Mesendoderm (in vitro differentiated cells): ENCODE data around the gene BBS1.

Experiments
- DNase-seq: peaks from one replicate; pipeline ENCODE4 v3.0.0; 2013
- H2AK5ac ChIP-seq: 2 replicates; pipeline ENCODE4 v1.6.1; 2013; ENCODE audit warnings: low read length, inconsistent platforms
- H2BK120ac ChIP-seq: 2 replicates; pipeline ENCODE4 v1.6.1; 2013; ENCODE audit warnings: low read depth, mild to moderate bottlenecking, low read length, moderate library complexity, mixed read lengths
- H2BK15ac ChIP-seq: replicated peaks from 2 replicates; pipeline ENCODE4 v1.6.1; 2013; ENCODE audit warnings: low read depth, mild to moderate bottlenecking, moderate library complexity
- H2BK5ac ChIP-seq: 2 replicates; pipeline ENCODE4 v1.6.1; 2013; ENCODE audit warnings: low read length, inconsistent platforms
- H3K18ac ChIP-seq: 2 replicates; pipeline ENCODE4 v1.6.1; 2013; ENCODE audit warnings: mild to moderate bottlenecking, low read length, mixed read lengths
- H3K23ac ChIP-seq: one replicate; pipeline ENCODE4 v1.6.1; 2013; ENCODE audit warnings: low read length
- H3K27ac ChIP-seq: 2 replicates; pipeline ENCODE4 v1.5.1; 2013; ENCODE audit warnings: low read depth, mild to moderate bottlenecking, inconsistent platforms, low read length, moderate library complexity
- H3K27me3 ChIP-seq: 2 replicates; pipeline ENCODE4 v1.6.1; 2013; ENCODE audit warnings: low read length, control low read depth, mild to moderate bottlenecking, inconsistent platforms; ENCODE audit not compliant: insufficient read depth, poor library complexity
- H3K36me3 ChIP-seq: 2 replicates; pipeline ENCODE4 v1.6.1; 2013; ENCODE audit warnings: low read length, inconsistent platforms; ENCODE audit not compliant: control insufficient read depth, insufficient read depth
- H3K4ac ChIP-seq: one replicate; pipeline ENCODE4 v1.6.1; 2013; ENCODE audit warnings: low read depth, mild to moderate bottlenecking, low read length, moderate library complexity
- H3K4me1 ChIP-seq: 2 replicates; pipeline ENCODE4 v1.6.1; 2013; ENCODE audit warnings: low read depth, low read length, inconsistent platforms; ENCODE audit not compliant: control insufficient read depth
- H3K4me2 ChIP-seq: 2 replicates; pipeline ENCODE4 v1.6.1; 2013; ENCODE audit warnings: low read length
- H3K4me3 ChIP-seq: 2 replicates; pipeline ENCODE4 v1.5.1; 2013; ENCODE audit warnings: mild to moderate bottlenecking, low read length
- H3K56ac ChIP-seq: one replicate; pipeline ENCODE4 v1.6.1; 2013; ENCODE audit warnings: low read length
- H3K79me1 ChIP-seq: 2 replicates; pipeline ENCODE4 v1.6.1; 2013; ENCODE audit warnings: low read length, inconsistent platforms
- H3K79me2 ChIP-seq: 2 replicates; pipeline ENCODE4 v1.6.1; 2013; ENCODE audit warnings: mild to moderate bottlenecking, low read length; ENCODE audit not compliant: control insufficient read depth, insufficient read depth
- H3K9ac ChIP-seq: 2 replicates; pipeline ENCODE4 v1.6.1; 2013; ENCODE audit warnings: low read length, inconsistent platforms
- H4K5ac ChIP-seq: one replicate; pipeline ENCODE4 v1.6.1; 2013; ENCODE audit warnings: low read length
- H4K8ac ChIP-seq: one replicate; pipeline ENCODE4 v1.6.1; 2013; ENCODE audit warnings: low read depth, mild to moderate bottlenecking, control low read depth, low read length, moderate library complexity
- WGBS: extraction: QIAGEN DNeasy Blood & Tissue Kit; methylation state at CpG from one replicate; pipeline ENCODE4 v1.1.7; 2013; ENCODE audit warnings: low lambda C conversion rate, missing lambda C conversion rate; ENCODE audit not compliant: insufficient coverage; ENCODE audit errors: extremely low coverage; 5-methylcytosine and 5-hydroxymethylcytosine counted together

BBS1 gene

DNA sequence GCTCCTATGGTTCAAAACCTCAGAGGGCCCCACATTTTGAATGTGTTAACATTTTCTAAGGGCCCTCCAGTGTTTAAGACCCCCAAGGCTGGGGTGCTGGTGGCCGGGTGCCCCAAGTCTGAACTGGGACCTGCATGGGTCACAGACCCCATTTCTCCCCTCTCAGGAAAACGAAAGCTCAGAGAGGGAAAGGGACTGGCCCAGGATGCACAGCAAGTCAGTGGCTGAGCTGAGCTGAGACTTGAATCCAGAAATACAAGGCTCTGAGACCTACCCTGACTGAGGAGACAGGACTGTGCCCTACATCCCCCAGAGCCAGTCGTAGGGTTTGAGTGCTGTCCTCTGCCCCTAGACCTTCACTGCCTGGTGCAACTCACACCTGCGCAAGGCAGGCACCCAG, 40.5 kb downstream of the BBS1 start:
- Histone ChIP-seq H3K4me1 (no peaks in the 10 kb centered on the region), H2BK15ac (no peak overlapping the region), H3K27me3 (no peaks in the 10 kb centered on the region), H3K36me3 (no peaks in the 10 kb centered on the region), H3K23ac (no peak overlapping the region), H3K9ac (no peak overlapping the region), H4K5ac (no peak overlapping the region), H3K27ac (no peak overlapping the region), H2BK5ac (no peak overlapping the region), H4K8ac (no peak overlapping the region), H3K4me2 (no peak overlapping the region), H3K56ac (no peak overlapping the region), H2AK5ac (no peak overlapping the region), H3K4me3 (no peak overlapping the region), H3K79me2 (no peaks in the 10 kb centered on the region), H3K79me1 (no peaks in the 10 kb centered on the region), H3K18ac (no peak overlapping the region), H3K4ac (no peak overlapping the region), H2BK120ac (no peak overlapping the region)
- WGBS, result no CpG with 5 or more reads among the region's 4 CpGs
- DNase-seq, result no peak

DNA sequence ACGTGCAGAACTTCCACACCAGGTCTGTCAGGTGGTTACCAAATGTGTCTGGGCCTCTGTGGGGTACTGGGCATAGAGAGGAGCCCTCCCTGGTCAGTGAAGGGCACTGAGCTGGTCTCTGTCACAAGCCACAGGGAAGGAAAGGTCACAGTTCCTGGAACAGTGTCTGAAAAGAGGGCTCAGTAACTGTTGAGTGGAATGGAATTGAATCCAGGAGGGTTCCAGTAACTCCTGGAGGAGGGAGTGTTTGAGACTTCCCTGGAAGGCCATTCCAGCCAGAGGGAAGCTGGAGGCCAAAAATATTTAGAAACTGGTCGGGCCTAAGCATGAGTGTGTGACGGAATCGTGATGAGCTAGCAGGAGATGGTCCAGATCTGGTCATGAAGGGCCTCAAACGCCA, 44.2 kb downstream of the BBS1 start:
- Histone ChIP-seq H3K79me1 (no peaks in the 10 kb centered on the region), H3K4me2 (no peak overlapping the region), H3K4me3 (no peak overlapping the region), H3K9ac (no peak overlapping the region), H4K8ac (no peak overlapping the region), H3K79me2 (no peaks in the 10 kb centered on the region), H4K5ac (no peak overlapping the region), H2BK15ac (no peak overlapping the region), H3K36me3 (no peaks in the 10 kb centered on the region), H3K27ac (no peak overlapping the region), H3K27me3 (no peaks in the 10 kb centered on the region), H3K56ac (no peak overlapping the region), H2BK120ac (no peak overlapping the region), H3K4me1 (no peaks in the 10 kb centered on the region), H2AK5ac (no peak overlapping the region), H3K4ac (no peak overlapping the region), H3K23ac (no peak overlapping the region), H2BK5ac (no peak overlapping the region), H3K18ac (no peak overlapping the region)
- no peak for DNase-seq
- no CpG with 5 or more reads among the region's 5 CpGs for WGBS

DNA sequence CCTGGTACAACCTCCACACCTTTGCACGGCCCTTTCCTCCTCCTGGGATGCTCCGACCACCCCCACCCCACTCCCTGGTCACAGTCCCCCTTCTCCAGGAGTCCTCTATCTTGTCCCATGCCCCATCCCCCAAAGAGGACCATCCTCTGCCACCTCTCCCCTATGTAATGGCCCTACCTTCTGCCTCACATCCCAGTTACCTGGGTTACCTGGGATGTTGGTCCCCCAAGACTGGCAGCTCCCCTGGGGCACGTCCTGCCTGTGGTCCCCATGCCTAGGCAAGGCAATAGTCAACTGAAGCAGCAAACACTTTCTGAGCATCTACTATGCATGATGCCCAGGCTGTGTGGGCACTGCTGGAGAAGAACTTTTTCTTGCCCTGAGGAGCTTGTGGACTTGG, 45.0 kb downstream of the BBS1 start:
- H3K23ac ChIP-seq, result no peak overlapping the region
- H3K36me3 ChIP-seq, result no peaks in the 10 kb centered on the region
- H3K9ac ChIP-seq, result no peak overlapping the region
- no peak overlapping the region for H2BK15ac ChIP-seq
- H3K79me1 ChIP-seq, result no peaks in the 10 kb centered on the region
- H3K4me3 ChIP-seq, result no peak overlapping the region
- H3K56ac ChIP-seq, result no peak overlapping the region
- H4K5ac ChIP-seq, result no peak overlapping the region
- no peak overlapping the region for H3K4ac ChIP-seq
- H3K4me2 ChIP-seq, result no peak overlapping the region
- no peak overlapping the region for H3K27ac ChIP-seq
- DNase-seq, result no peak
- no peak overlapping the region for H2BK120ac ChIP-seq
- H3K18ac ChIP-seq, result no peak overlapping the region
- WGBS, result no CpG with 5 or more reads among the region's 3 CpGs
- H2BK5ac ChIP-seq, result no peak overlapping the region
- H4K8ac ChIP-seq, result no peak overlapping the region
- H3K79me2 ChIP-seq, result no peaks in the 10 kb centered on the region
- H3K27me3 ChIP-seq, result no peaks in the 10 kb centered on the region
- no peaks in the 10 kb centered on the region for H3K4me1 ChIP-seq
- no peak overlapping the region for H2AK5ac ChIP-seq

DNA sequence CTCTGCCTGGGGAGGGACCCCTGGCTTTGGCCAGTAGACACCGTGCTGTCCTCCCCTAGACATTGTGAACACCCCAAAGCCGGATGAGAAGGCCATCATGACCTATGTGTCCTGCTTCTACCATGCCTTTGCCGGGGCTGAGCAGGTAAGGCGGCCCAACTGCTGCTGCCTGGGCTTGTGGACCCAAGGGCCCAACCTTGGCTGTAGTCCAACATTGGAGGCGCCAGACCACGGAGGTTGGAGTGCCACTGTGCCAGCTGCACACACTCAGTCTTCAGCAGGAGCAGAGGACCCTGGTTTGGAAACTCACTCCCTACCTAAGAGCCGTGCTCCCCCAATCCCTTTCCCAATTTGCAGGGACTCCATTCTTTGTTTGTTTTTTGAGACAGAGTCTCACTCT, 45.7 kb downstream of the BBS1 start:
- DNase-seq, result no peak
- H3K18ac ChIP-seq, result no peak overlapping the region
- H3K23ac ChIP-seq, result no peak overlapping the region
- H3K36me3 ChIP-seq, result no peaks in the 10 kb centered on the region
- H3K27me3 ChIP-seq, result no peaks in the 10 kb centered on the region
- no peak overlapping the region for H4K8ac ChIP-seq
- H2BK15ac ChIP-seq, result no peak overlapping the region
- no peaks in the 10 kb centered on the region for H3K4me1 ChIP-seq
- H4K5ac ChIP-seq, result no peak overlapping the region
- no peak overlapping the region for H3K56ac ChIP-seq
- WGBS, result no CpG with 5 or more reads among the region's 7 CpGs
- H2BK5ac ChIP-seq, result no peak overlapping the region
- no peak overlapping the region for H2BK120ac ChIP-seq
- no peak overlapping the region for H3K4ac ChIP-seq
- H3K4me3 ChIP-seq, result no peak overlapping the region
- no peak overlapping the region for H3K4me2 ChIP-seq
- H3K79me1 ChIP-seq, result no peaks in the 10 kb centered on the region
- H3K9ac ChIP-seq, result no peak overlapping the region
- H3K27ac ChIP-seq, result no peak overlapping the region
- H2AK5ac ChIP-seq, result no peak overlapping the region
- H3K79me2 ChIP-seq, result no peaks in the 10 kb centered on the region

DNA sequence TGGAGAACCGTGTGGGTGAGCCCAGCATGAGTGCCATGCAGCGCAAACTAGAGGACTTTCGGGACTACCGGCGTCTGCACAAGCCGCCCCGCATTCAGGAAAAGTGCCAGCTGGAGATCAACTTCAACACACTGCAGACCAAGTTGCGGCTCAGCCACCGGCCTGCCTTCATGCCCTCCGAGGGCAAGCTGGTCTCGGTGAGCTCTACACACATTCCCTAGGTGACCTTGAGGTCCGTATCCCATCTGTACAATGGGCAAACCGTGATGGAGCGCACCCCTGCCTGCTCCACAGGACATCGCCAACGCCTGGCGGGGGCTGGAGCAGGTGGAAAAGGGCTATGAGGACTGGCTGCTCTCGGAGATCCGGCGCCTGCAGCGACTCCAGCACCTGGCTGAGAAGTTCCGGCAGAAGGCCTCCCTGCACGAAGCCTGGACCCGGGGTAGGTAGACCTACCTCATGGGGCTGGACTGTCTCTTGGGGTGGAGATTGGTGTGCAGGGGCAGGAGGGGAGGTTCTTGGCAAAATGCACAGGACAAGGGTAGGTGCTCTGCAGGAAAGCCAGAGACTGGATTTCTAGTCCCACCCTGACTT, 47.4 kb downstream of the BBS1 start:
- Histone ChIP-seq H3K27ac (no peak overlapping the region), H3K79me2 (no peaks in the 10 kb centered on the region), H3K9ac (no peak overlapping the region), H3K36me3 (no peaks in the 10 kb centered on the region), H2BK15ac (no peak overlapping the region), H3K79me1 (no peaks in the 10 kb centered on the region), H2BK5ac (no peak overlapping the region), H2BK120ac (no peak overlapping the region), H3K4me3 (no peak overlapping the region), H3K23ac (no peak overlapping the region), H3K18ac (no peak overlapping the region), H4K5ac (no peak overlapping the region), H3K4me1 (no peaks in the 10 kb centered on the region), H2AK5ac (no peak overlapping the region), H3K4ac (no peak overlapping the region), H4K8ac (no peak overlapping the region), H3K56ac (no peak overlapping the region), H3K4me2 (no peak overlapping the region), H3K27me3 (no peaks in the 10 kb centered on the region)
- DNase-seq, result no peak
- WGBS, result no CpG with 5 or more reads among the region's 24 CpGs

DNA sequence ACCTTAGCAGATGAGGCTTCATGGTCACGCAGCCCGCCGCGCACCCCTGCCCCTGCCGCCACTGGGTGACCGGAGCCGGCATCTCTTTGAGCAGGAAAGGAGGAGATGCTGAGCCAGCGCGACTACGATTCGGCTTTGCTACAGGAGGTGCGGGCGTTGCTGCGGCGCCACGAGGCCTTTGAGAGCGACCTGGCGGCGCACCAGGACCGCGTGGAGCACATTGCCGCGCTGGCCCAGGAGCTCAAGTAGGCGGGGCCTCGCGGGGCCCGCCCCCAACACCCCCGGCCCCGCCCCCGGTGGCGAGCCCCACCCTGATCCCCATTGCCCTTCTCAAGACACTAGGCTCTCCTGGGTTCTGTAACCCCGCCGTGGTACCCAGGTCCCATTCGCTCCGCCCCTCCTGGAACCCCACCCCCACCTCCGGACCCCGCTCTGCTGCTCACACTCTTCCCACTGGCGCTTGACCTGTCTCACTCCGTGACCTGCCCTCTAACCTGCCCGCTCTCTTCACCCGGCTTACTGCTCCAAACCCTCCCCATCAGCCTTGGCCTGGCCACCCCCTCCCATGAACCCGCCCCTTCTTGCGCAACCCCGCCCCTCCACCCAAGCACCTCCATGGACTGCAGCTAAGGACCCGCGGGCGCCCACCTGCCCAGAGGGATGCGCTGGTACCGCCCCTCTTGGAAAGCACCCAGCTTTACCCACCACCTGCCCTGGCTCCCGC, 48.9 kb downstream of the BBS1 start:
- H3K4me1 ChIP-seq, result no peaks in the 10 kb centered on the region
- H2BK120ac ChIP-seq, result no peak overlapping the region
- H3K27me3 ChIP-seq, result no peaks in the 10 kb centered on the region
- no peak overlapping the region for H3K23ac ChIP-seq
- no peak overlapping the region for H4K8ac ChIP-seq
- H3K18ac ChIP-seq, result no peak overlapping the region
- H3K27ac ChIP-seq, result no peak overlapping the region
- H3K4me3 ChIP-seq, result no peak overlapping the region
- no peak overlapping the region for H2AK5ac ChIP-seq
- H2BK5ac ChIP-seq, result no peak overlapping the region
- no peak overlapping the region for H3K4me2 ChIP-seq
- H3K9ac ChIP-seq, result no peak overlapping the region
- H3K4ac ChIP-seq, result no peak overlapping the region
- no peak overlapping the region for H3K56ac ChIP-seq
- no peaks in the 10 kb centered on the region for H3K36me3 ChIP-seq
- H3K79me2 ChIP-seq, result no peaks in the 10 kb centered on the region
- no peaks in the 10 kb centered on the region for H3K79me1 ChIP-seq
- no peak overlapping the region for H2BK15ac ChIP-seq
- H4K5ac ChIP-seq, result no peak overlapping the region
- WGBS, result no CpG with 5 or more reads among the region's 50 CpGs
- no peak for DNase-seq
